HEK293 (cell line): ENCODE measurements around the gene RFXAP.

Experiments
- CTCF ChIP-seq: fragments of 450-650 bp; formaldehyde crosslinking; IDR thresholded peaks from 2 replicates; pipeline ENCODE4 v1.5.1; 2016; ENCODE audit warnings: missing biosample characterization, missing genetic modification characterization
- KLF9 ChIP-seq: fragments of 450-650 bp; formaldehyde crosslinking; IDR thresholded peaks from 2 replicates; pipeline ENCODE4 v1.5.1; 2016; ENCODE audit warnings: missing biosample characterization, missing genetic modification characterization, low read depth
- MZF1 ChIP-seq: fragments of 450-650 bp; formaldehyde crosslinking; IDR thresholded peaks from 2 replicates; pipeline ENCODE4 v1.5.1; 2017; ENCODE audit warnings: missing biosample characterization, missing genetic modification characterization, borderline replicate concordance
- OVOL3 ChIP-seq: fragments of 450-650 bp; formaldehyde crosslinking; IDR thresholded peaks from 2 replicates; pipeline ENCODE4 v1.5.1; 2016; ENCODE audit warnings: missing biosample characterization, missing genetic modification characterization
- REST ChIP-seq: fragments of 450-650 bp; formaldehyde crosslinking; IDR thresholded peaks from 2 replicates; pipeline ENCODE4 v1.5.1; 2016; ENCODE audit warnings: missing biosample characterization, missing genetic modification characterization
- TCF7L2 ChIP-seq: IDR thresholded peaks from 2 replicates; pipeline ENCODE4 v1.6.1; 2011; ENCODE audit warnings: low read depth, mild to moderate bottlenecking, inconsistent platforms, low read length, moderate library complexity, borderline replicate concordance
- ZNF513 ChIP-seq: fragments of 450-650 bp; IDR thresholded peaks from 2 replicates; pipeline ENCODE4 v1.5.1; 2018; ENCODE audit warnings: missing biosample characterization, missing genetic modification characterization
- ZNF747 ChIP-seq: fragments of 450-650 bp; formaldehyde crosslinking; IDR thresholded peaks from 2 replicates; pipeline ENCODE4 v1.5.1; 2016; ENCODE audit warnings: missing biosample characterization, missing genetic modification characterization
- ZSCAN23 ChIP-seq: fragments of 450-650 bp; formaldehyde crosslinking; IDR thresholded peaks from 2 replicates; pipeline ENCODE4 v1.5.1; 2016; ENCODE audit warnings: missing biosample characterization, missing genetic modification characterization

- TF ChIP-seq TCF7L2, result no peak
- no peak for TF ChIP-seq ZNF513 (tag by site-specific recombination)
- no peak for TF ChIP-seq CTCF (tag by site-specific recombination)
- TF ChIP-seq ZSCAN23, result no peak
- no peak for TF ChIP-seq ZNF747 (tag by site-specific recombination)
- no peak for TF ChIP-seq MZF1 (tag by site-specific recombination)
- no peak for TF ChIP-seq KLF9 (tag by site-specific recombination)
- no peak for TF ChIP-seq REST
- no peak for TF ChIP-seq OVOL3 (tag by site-specific recombination)
These were observed 56.4 kb downstream of the RFXAP start for GRCh38 chr13:36875431-36875830.
